Measurements from ENCODE around the gene DPRX.

- TF ChIP-seq CHD2 (IDR thresholded peaks at IDR 0.05; ENCODE audit: low read depth, low read length) = no peak
- TF ChIP-seq ZNF670 (CRISPR knock-in tag; IDR thresholded peaks at IDR 0.05; ENCODE audit: borderline replicate concordance) = no peak
- TF ChIP-seq RBM22 (optimal IDR thresholded peaks at IDR 0.05; ENCODE audit: low read length) = no peak
- no peak for TF ChIP-seq BRCA1 (CRISPR knock-in tag; IDR thresholded peaks at IDR 0.05)
- no peak for TF ChIP-seq EZH2 (conservative IDR thresholded peaks at IDR 0.05; ENCODE audit: low read depth, low read length)
- no peak for TF ChIP-seq FOXK2 (IDR thresholded peaks at IDR 0.05)
- no peak for TF ChIP-seq ARID4A (CRISPR knock-in tag; IDR thresholded peaks at IDR 0.05; ENCODE audit: borderline replicate concordance)
- TF ChIP-seq POLR2AphosphoS5 (IDR thresholded peaks at IDR 0.05; ENCODE audit: low read depth, low read length) = no peak
These were observed 32.4 kb downstream of the DPRX start for GRCh38 chr19:53664152-53664551.
